Hepatocyte (in vitro differentiated cells): ENCODE measurements around the gene THSD1. TPM values are rescaled to one million over a fixed set of nuclear protein-coding genes. Genes with fewer than 3 reads are reported as not detected.

ENCODE experiments used
- DNase-seq: peaks from one replicate; pipeline ENCODE4 v3.0.0-alpha.2; 2016; ENCODE audit warnings: low spot score
- H2AFZ ChIP-seq: fragments of 200-600 bp; sonication (generic); 2 replicates; pipeline ENCODE4 v1.6.0; 2016; ENCODE audit warnings: antibody characterized with exemption, mild to moderate bottlenecking
- H3K27ac ChIP-seq: fragments of 200-600 bp; sonication (generic); 2 replicates; pipeline ENCODE4 v1.5.1; 2016; ENCODE audit warnings: mild to moderate bottlenecking
- H3K27me3 ChIP-seq: fragments of 200-600 bp; sonication (generic); 2 replicates; pipeline ENCODE4 v1.6.1; 2016
- H3K36me3 ChIP-seq: fragments of 200-600 bp; sonication (generic); replicated peaks from 2 replicates; pipeline ENCODE4 v1.5.1; 2016; ENCODE audit warnings: low read depth; ENCODE audit not compliant: insufficient read depth
- H3K4me1 ChIP-seq: fragments of 200-600 bp; sonication (generic); 2 replicates; pipeline ENCODE4 v1.5.1; 2016; ENCODE audit warnings: mild to moderate bottlenecking, moderate library complexity; ENCODE audit not compliant: insufficient read depth
- H3K4me2 ChIP-seq: fragments of 200-600 bp; sonication (generic); 2 replicates; pipeline ENCODE4 v1.6.0; 2016
- H3K4me3 ChIP-seq: fragments of 200-600 bp; sonication (generic); 2 replicates; pipeline ENCODE4 v1.5.1; 2016; ENCODE audit warnings: mild to moderate bottlenecking
- H3K79me2 ChIP-seq: fragments of 200-600 bp; sonication (generic); 2 replicates; pipeline ENCODE4 v1.6.0; 2017; ENCODE audit warnings: mild to moderate bottlenecking
- H3K9me2 ChIP-seq: fragments of 200-600 bp; sonication (generic); replicated peaks from 2 replicates; pipeline ENCODE4 v1.6.0; 2017; ENCODE audit warnings: mild to moderate bottlenecking; ENCODE audit not compliant: insufficient read depth
- H3K9me3 ChIP-seq: fragments of 200-600 bp; sonication (generic); 2 replicates; pipeline ENCODE4 v1.5.1; 2016; ENCODE audit warnings: low read depth, mild to moderate bottlenecking
- H4K20me1 ChIP-seq: fragments of 200-600 bp; sonication (generic); 2 replicates; pipeline ENCODE4 v1.6.0; 2016; ENCODE audit warnings: mild to moderate bottlenecking; ENCODE audit not compliant: insufficient read depth, poor library complexity, severe bottlenecking
- EZH2 ChIP-seq: fragments of 200-600 bp; sonication (generic); IDR thresholded peaks from 2 replicates; pipeline ENCODE4 v1.6.1; 2016; ENCODE audit warnings: antibody characterized with exemption, mild to moderate bottlenecking, borderline replicate concordance
- EZH2phosphoT487 ChIP-seq: fragments of 200-600 bp; sonication (generic); IDR thresholded peaks from one replicate; pipeline ENCODE4 v1.6.1; 2018; ENCODE audit warnings: antibody characterized with exemption, mild to moderate bottlenecking, low read depth, moderate library complexity; ENCODE audit not compliant: unreplicated experiment, severe bottlenecking
- WGBS: methylation state at CpG from one replicate; pipeline ENCODE4 v1.1.6; 2016; ENCODE audit warnings: low lambda C conversion rate; ENCODE audit errors: missing lambda C conversion rate; 5-methylcytosine and 5-hydroxymethylcytosine counted together
- polyA plus RNA-seq: library from polyadenylated mRNA; unstranded; fragments of >200 nt; fragmentation: Nextera tagmentation; extraction: Ambion mirVana; gene quantifications from 2 replicates; pipeline ENCODE4 v1.2.1, GENCODE V29; 2016
- total RNA-seq: library from RNA; depleted of rRNA; stranded (reverse); fragments of >200 nt; gene quantifications from 2 replicates; pipeline ENCODE4 v1.2.3, GENCODE V29; 2014
- TF ChIP-seq, protein P1 (sequence below): fragments of 200-600 bp; sonication (generic); IDR thresholded peaks from 2 replicates; pipeline ENCODE4 v1.5.1; 2016; ENCODE audit warnings: antibody characterized with exemption, mild to moderate bottlenecking; ENCODE audit not compliant: poor library complexity

THSD1 gene
- total and polyA plus RNA-seq, 2 experiments from 2014 or later, result 1.00 to 1.4 TPM

DNA sequence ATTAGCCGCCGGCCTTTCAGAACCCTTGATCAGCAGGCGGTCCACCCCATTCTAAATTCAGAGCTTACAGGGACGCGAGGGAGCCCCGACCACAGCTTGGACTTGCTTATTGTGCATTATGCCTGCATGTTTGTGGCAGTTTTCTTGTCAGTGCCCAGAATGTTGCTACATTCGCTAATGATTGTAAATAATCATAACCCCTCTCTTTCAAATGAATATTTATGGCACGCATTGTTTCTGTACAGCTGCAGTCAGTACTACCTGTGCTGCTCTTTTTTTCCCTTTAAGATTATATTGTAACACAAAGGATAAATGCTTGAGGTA, 44.8 kb upstream of the THSD1 start:
- peaks cover 24% of the 10 kb centered on the region for H4K20me1 ChIP-seq
- H3K79me2 ChIP-seq, result peaks cover 41% of the 10 kb centered on the region
- no peaks in the 10 kb centered on the region for H3K27me3 ChIP-seq
- H3K4me3 ChIP-seq, result no peak overlapping the region
- H3K27ac ChIP-seq, result no peak overlapping the region
- WGBS, result 10% methylated on average over 8 of the region's 8 CpGs
- no peak overlapping the region for H2AFZ ChIP-seq
- H3K9me3 ChIP-seq, result no peaks in the 10 kb centered on the region
- no peaks in the 10 kb centered on the region for H3K9me2 ChIP-seq
- peak overlapping the region; percentile 79 for H3K4me2 ChIP-seq
- peaks cover 14% of the 10 kb centered on the region for H3K4me1 ChIP-seq
- H3K36me3 ChIP-seq, result no peaks in the 10 kb centered on the region
- TF ChIP-seq EZH2phosphoT487 (no peak), EZH2 (no peak)
- TF ChIP-seq, protein P1, sequence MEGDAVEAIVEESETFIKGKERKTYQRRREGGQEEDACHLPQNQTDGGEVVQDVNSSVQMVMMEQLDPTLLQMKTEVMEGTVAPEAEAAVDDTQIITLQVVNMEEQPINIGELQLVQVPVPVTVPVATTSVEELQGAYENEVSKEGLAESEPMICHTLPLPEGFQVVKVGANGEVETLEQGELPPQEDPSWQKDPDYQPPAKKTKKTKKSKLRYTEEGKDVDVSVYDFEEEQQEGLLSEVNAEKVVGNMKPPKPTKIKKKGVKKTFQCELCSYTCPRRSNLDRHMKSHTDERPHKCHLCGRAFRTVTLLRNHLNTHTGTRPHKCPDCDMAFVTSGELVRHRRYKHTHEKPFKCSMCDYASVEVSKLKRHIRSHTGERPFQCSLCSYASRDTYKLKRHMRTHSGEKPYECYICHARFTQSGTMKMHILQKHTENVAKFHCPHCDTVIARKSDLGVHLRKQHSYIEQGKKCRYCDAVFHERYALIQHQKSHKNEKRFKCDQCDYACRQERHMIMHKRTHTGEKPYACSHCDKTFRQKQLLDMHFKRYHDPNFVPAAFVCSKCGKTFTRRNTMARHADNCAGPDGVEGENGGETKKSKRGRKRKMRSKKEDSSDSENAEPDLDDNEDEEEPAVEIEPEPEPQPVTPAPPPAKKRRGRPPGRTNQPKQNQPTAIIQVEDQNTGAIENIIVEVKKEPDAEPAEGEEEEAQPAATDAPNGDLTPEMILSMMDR, result no peak
- no peak for DNase-seq

DNA sequence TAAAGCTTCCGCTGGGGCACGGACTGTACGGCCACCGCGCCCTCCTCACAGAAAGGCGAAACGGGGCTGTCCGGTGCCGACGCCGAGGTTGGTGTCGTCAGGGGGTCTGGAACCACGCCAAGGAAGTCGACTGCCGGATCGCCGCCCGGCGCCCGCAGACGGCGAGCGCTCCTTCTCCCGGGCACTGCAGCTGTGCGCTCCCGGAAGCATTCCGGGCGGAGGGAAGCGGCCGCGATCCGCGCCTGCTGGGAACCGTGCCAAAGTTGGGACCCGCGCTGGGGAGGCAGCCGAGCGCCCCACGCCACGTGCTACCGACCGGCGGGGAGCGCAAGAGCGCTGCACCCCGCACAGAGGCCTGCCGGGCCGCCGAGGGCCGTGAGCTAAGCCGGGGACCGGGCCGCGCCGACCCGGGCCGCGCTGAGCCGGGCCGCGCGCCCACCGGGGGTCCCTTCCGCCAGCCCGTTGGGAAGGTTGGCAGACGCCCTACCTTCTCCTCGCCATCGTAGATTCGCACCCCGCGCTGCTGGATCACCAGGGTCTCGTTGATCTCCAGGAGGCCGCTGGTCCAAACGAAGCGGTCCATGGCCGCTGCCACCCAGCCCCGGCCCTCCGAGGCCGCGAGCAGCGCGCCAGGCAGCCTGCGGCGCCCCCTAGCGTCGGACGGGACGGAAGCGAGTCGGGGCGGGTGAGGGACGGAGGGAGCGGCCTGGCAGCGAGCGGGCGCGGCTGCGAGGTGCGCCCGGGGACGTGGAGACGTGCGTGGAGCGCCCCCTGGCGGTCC, 44.2 kb upstream of the THSD1 start, which contains the start of gene VPS36:
TSS of gene VPS36 (minus strand) at position 623 of the 781 bp plus-strand sequence. CDS start at position 583, 40 bp downstream.
- no peaks in the 10 kb centered on the region for H3K36me3 ChIP-seq
- peak within 1 kb of the TSS; percentile 88 for H3K4me3 ChIP-seq
- H3K27me3 ChIP-seq, result no peaks in the 10 kb centered on the region
- H3K4me1 ChIP-seq, result peaks cover 14% of the 10 kb centered on the region
- peak; percentile 99 for DNase-seq
- peak within 1 kb of the TSS; percentile 88 for H2AFZ ChIP-seq
- peaks cover 44% of the 10 kb centered on the region for H3K79me2 ChIP-seq
- peak within 1 kb of the TSS; percentile 79 for H3K4me2 ChIP-seq
- no peaks in the 10 kb centered on the region for H3K9me3 ChIP-seq
- WGBS, result 1% methylated on average over 101 of the region's 105 CpGs
- TF ChIP-seq, protein P1, result peak; percentile 98
- no peak for TF ChIP-seq EZH2
- no peaks in the 10 kb centered on the region for H3K9me2 ChIP-seq
- H4K20me1 ChIP-seq, result peaks cover 24% of the 10 kb centered on the region
- peak within 1 kb of the TSS; percentile 98 for H3K27ac ChIP-seq

DNA sequence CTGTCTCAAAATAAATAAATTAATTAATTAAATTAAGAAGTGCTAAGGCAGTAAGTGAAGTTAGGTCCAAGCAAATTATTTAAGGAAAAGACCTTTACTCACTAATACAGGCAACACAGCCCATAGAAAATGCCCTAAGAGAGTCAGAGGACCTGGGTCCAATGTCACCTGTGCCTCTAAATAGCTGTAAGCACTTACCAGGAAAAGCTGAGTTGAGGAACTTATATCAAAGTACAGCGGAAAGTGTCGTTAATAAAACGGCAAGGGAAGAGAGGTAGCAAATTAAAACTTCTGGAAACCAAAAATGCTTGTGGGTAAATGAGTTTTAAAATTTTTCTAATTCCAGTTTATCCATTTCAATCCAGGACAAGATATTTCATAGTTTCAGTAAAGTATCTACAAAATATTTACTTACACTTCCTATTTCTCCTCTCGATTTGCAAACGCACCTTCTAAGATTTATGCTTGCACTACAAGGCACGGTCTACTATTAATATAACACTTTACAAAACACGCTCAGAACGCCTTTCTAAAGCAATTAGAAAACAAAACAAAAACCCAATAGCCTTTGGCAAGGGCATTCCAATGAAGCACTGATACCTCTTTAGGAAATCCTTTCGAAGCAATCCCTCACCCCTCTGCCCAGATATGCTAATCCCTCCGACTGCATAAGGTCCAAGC, 43.5 kb upstream of the THSD1 start:
- 14% methylated on average over 10 of the region's 10 CpGs for WGBS
- Histone ChIP-seq H3K27me3 (no peaks in the 10 kb centered on the region), H4K20me1 (peaks cover 24% of the 10 kb centered on the region), H3K4me3 (peak overlapping the region; percentile 88), H3K4me1 (peaks cover 14% of the 10 kb centered on the region), H3K4me2 (peak overlapping the region; percentile 73), H3K79me2 (peaks cover 51% of the 10 kb centered on the region), H3K9me2 (no peaks in the 10 kb centered on the region), H3K36me3 (no peaks in the 10 kb centered on the region), H3K9me3 (no peaks in the 10 kb centered on the region), H3K27ac (peak overlapping the region; percentile 98), H2AFZ (peak overlapping the region; percentile 88)
- DNase-seq, result no peak
- TF ChIP-seq EZH2, result no peak
- TF ChIP-seq, protein P1, result no peak
- no peak for TF ChIP-seq EZH2phosphoT487
